Karpas-422 (cell line): ENCODE measurements around the gene SPTB. TPM values are rescaled to one million over a fixed set of nuclear protein-coding genes. Genes with fewer than 3 reads are reported as not detected.

Source experiments
- DNase-seq: peaks from one replicate; pipeline ENCODE4 v3.0.0-alpha.2; 2015
- H2AFZ ChIP-seq: fragments of 200-600 bp; sonication (generic); 2 replicates; pipeline ENCODE4 v1.6.1; 2014; ENCODE audit warnings: antibody characterized with exemption, low read length, mixed read lengths
- H3K27ac ChIP-seq: fragments of 200-600 bp; sonication (generic); 2 replicates; pipeline ENCODE4 v1.5.1; 2014; ENCODE audit warnings: mild to moderate bottlenecking, low read length, moderate library complexity
- H3K27me3 ChIP-seq: fragments of 200-600 bp; sonication (generic); 2 replicates; pipeline ENCODE4 v1.6.1; 2014; ENCODE audit warnings: low read length, mixed read lengths
- H3K36me3 ChIP-seq: fragments of 200-600 bp; sonication (generic); 2 replicates; pipeline ENCODE4 v1.6.1; 2014; ENCODE audit warnings: low read length, mixed read lengths; ENCODE audit not compliant: insufficient read depth
- H3K4me1 ChIP-seq: fragments of 200-600 bp; sonication (generic); 2 replicates; pipeline ENCODE4 v1.6.1; 2014; ENCODE audit warnings: mild to moderate bottlenecking, low read length, mixed read lengths
- H3K4me2 ChIP-seq: fragments of 200-600 bp; sonication (generic); 2 replicates; pipeline ENCODE4 v1.6.1; 2014; ENCODE audit warnings: low read length, low read depth, mild to moderate bottlenecking; ENCODE audit not compliant: poor library complexity, severe bottlenecking
- H3K4me3 ChIP-seq: fragments of 200-600 bp; sonication (generic); 2 replicates; pipeline ENCODE4 v1.5.1; 2014; ENCODE audit warnings: mild to moderate bottlenecking, antibody characterized with exemption, low read length, mixed read lengths
- H3K79me2 ChIP-seq: fragments of 200-600 bp; sonication (generic); 2 replicates; pipeline ENCODE4 v1.6.1; 2014; ENCODE audit warnings: mild to moderate bottlenecking, low read length, mixed read lengths
- H3K9ac ChIP-seq: fragments of 200-600 bp; sonication (generic); 2 replicates; pipeline ENCODE4 v1.6.0; 2014; ENCODE audit warnings: low read length
- H3K9me2 ChIP-seq: fragments of 200-600 bp; sonication (generic), shearing (Covaris generic); replicated peaks from 2 replicates; pipeline ENCODE4 v1.6.0; 2014; ENCODE audit warnings: mild to moderate bottlenecking, low read length, moderate library complexity; ENCODE audit not compliant: insufficient read depth
- H3K9me3 ChIP-seq: fragments of 300-700, 200-600 bp; sonication (generic); 2 replicates; pipeline ENCODE4 v1.6.1; 2014; ENCODE audit warnings: low read length, mixed read lengths
- H4K20me1 ChIP-seq: fragments of 200-600 bp; sonication (generic); 2 replicates; pipeline ENCODE4 v1.6.1; 2014; ENCODE audit warnings: mild to moderate bottlenecking, antibody characterized with exemption, low read length, low read depth; ENCODE audit not compliant: insufficient read depth
- total RNA-seq: library from RNA; depleted of rRNA; stranded (reverse); fragments of >200 nt; shearing (Covaris generic); gene quantifications from 2 replicates; pipeline ENCODE4 v1.2.3, GENCODE V29; 2014; ENCODE audit warnings: low replicate concordance

The SPTB gene
- total RNA-seq, 1 experiment from 2014 or later = not detected

DNA sequence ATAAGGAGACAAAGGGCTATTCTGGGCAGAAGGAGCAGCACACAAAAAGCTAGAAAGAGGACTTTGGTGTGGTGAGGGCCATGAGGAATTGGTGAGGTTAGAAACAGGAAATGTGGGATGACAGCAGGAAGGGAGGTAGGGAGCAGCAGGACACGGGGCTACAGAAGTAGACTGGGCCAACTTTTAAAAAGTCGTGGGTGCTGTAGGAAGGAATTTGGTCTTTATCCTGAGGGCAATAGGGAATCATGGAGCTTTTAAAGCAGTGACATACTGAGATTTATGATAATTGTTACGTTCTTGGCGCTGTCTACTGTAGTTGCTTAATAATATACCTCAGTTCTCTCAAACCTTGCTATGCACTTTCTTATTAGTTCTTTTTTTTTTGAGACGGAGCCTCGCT is 26.3 kb upstream of the SPTB start:
- Histone ChIP-seq H3K9me2 (no peaks in the 10 kb centered on the region), H3K9ac (no peak overlapping the region), H3K4me3 (no peak overlapping the region), H3K9me3 (no peaks in the 10 kb centered on the region), H4K20me1 (no peaks in the 10 kb centered on the region), H3K36me3 (no peaks in the 10 kb centered on the region), H3K27me3 (no peaks in the 10 kb centered on the region), H3K4me1 (no peaks in the 10 kb centered on the region), H3K4me2 (no peak overlapping the region), H3K79me2 (no peaks in the 10 kb centered on the region), H2AFZ (no peak overlapping the region), H3K27ac (no peak overlapping the region)
- DNase-seq = no peak

DNA sequence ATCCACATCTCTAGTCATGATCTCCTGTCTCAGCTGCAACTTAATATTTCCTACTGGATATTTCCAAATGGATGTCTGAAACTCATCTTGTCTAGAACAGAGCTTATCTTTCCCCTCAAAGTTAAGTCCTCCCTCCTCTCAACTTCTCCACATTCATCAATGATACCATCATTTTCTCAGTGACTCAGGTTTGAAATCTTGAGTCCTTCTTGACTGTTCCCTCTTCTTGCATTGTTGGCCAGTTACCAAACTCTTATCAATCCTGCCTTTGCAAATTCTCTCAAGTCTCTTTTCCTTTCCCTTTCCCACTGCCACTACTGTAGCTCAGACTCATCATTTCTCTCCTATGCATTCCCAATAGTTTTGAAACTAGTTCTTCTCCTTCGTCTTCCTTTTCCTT is 20.3 kb upstream of the SPTB start:
- no peaks in the 10 kb centered on the region for H3K79me2 ChIP-seq
- H3K4me2 ChIP-seq = no peak overlapping the region
- no peak overlapping the region for H3K27ac ChIP-seq
- no peaks in the 10 kb centered on the region for H3K9me2 ChIP-seq
- H3K9ac ChIP-seq = no peak overlapping the region
- DNase-seq = no peak
- no peaks in the 10 kb centered on the region for H3K27me3 ChIP-seq
- H3K36me3 ChIP-seq = no peaks in the 10 kb centered on the region
- H2AFZ ChIP-seq = no peak overlapping the region
- no peak overlapping the region for H3K4me3 ChIP-seq
- no peaks in the 10 kb centered on the region for H3K4me1 ChIP-seq
- H4K20me1 ChIP-seq = no peaks in the 10 kb centered on the region
- H3K9me3 ChIP-seq = no peaks in the 10 kb centered on the region

DNA sequence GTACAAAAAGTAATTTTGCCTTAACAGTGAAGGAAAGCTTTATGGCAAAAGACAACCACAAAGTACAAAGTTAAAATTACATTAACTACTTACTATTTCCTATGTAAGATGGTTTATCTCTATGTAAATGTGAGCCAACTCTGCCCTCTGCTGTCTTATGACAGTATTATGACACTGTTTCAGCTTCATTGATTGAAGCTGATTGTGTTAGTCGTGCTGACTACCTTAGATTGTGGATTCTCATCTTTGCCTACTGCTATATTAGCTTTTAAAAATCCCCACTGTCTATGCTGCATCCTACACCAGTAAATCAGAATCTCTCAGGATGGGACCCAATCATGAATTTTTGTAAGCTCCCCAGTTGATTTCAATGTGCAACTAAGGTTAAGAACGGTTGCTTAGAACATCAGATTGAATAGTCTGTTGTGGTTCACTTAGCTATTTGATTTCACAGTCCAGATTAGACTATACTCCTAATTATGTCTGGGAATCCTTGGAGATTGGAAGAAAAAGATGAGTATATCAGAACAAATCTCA is 12.2 kb upstream of the SPTB start:
- Histone ChIP-seq H2AFZ (no peak overlapping the region), H3K79me2 (no peaks in the 10 kb centered on the region), H3K4me1 (no peaks in the 10 kb centered on the region), H3K9ac (no peak overlapping the region), H4K20me1 (no peaks in the 10 kb centered on the region), H3K27me3 (no peaks in the 10 kb centered on the region), H3K4me2 (no peak overlapping the region), H3K27ac (no peak overlapping the region), H3K36me3 (no peaks in the 10 kb centered on the region), H3K9me3 (no peaks in the 10 kb centered on the region), H3K4me3 (no peak overlapping the region), H3K9me2 (no peaks in the 10 kb centered on the region)
- peak; percentile 88 for DNase-seq

- no peaks in the 10 kb centered on the region for H3K27me3 ChIP-seq
- no peak overlapping the region for H3K4me3 ChIP-seq
- H4K20me1 ChIP-seq = no peaks in the 10 kb centered on the region
- no peaks in the 10 kb centered on the region for H3K36me3 ChIP-seq
- no peak overlapping the region for H3K27ac ChIP-seq
- H3K9me3 ChIP-seq = no peaks in the 10 kb centered on the region
- H3K4me1 ChIP-seq = no peaks in the 10 kb centered on the region
- no peak overlapping the region for H3K4me2 ChIP-seq
- H3K9me2 ChIP-seq = no peaks in the 10 kb centered on the region
- H2AFZ ChIP-seq = no peak overlapping the region
- no peak for DNase-seq
- no peak overlapping the region for H3K9ac ChIP-seq
- no peaks in the 10 kb centered on the region for H3K79me2 ChIP-seq
Measured at GRCh38 chr14:64891173-64891838, 11.6 kb upstream of the SPTB start.

- no peaks in the 10 kb centered on the region for H3K4me1 ChIP-seq
Measured at GRCh38 chr14:64889352-64889751, 9.6 kb upstream of the SPTB start.

GRCh38 chr14:64885559-64885958 is 5.9 kb upstream of the SPTB start:
- H3K4me2 ChIP-seq = no peak overlapping the region
- peaks cover 4% of the 10 kb centered on the region for H3K4me1 ChIP-seq
- no peaks in the 10 kb centered on the region for H3K36me3 ChIP-seq
- no peaks in the 10 kb centered on the region for H3K9me3 ChIP-seq
- no peaks in the 10 kb centered on the region for H3K9me2 ChIP-seq
- no peak for DNase-seq
- no peaks in the 10 kb centered on the region for H3K27me3 ChIP-seq
- H3K9ac ChIP-seq = no peak overlapping the region
- no peaks in the 10 kb centered on the region for H3K79me2 ChIP-seq
- no peak overlapping the region for H3K27ac ChIP-seq
- no peak overlapping the region for H2AFZ ChIP-seq
- no peak overlapping the region for H3K4me3 ChIP-seq
- no peaks in the 10 kb centered on the region for H4K20me1 ChIP-seq

More at GRCh38 chr14:64889352-64889751, 9.6 kb upstream of the SPTB start:
- Histone ChIP-seq H4K20me1 (no peaks in the 10 kb centered on the region), H3K36me3 (no peaks in the 10 kb centered on the region), H3K27ac (no peak overlapping the region), H2AFZ (no peak overlapping the region), H3K79me2 (no peaks in the 10 kb centered on the region), H3K27me3 (no peaks in the 10 kb centered on the region), H3K9ac (no peak overlapping the region), H3K9me3 (no peaks in the 10 kb centered on the region), H3K9me2 (no peaks in the 10 kb centered on the region), H3K4me2 (no peak overlapping the region), H3K4me3 (no peak overlapping the region)
- DNase-seq = no peak

- peaks cover 9% of the 10 kb centered on the region for H3K4me1 ChIP-seq
- peak overlapping the region; percentile 71 for H3K4me3 ChIP-seq
- H3K27me3 ChIP-seq = no peaks in the 10 kb centered on the region
- no peak overlapping the region for H3K27ac ChIP-seq
- H4K20me1 ChIP-seq = no peaks in the 10 kb centered on the region
- H3K9ac ChIP-seq = peak overlapping the region; percentile 56
- no peaks in the 10 kb centered on the region for H3K36me3 ChIP-seq
- peak overlapping the region; percentile 91 for H3K4me2 ChIP-seq
- DNase-seq = peak; percentile 73
- peak overlapping the region; percentile 83 for H2AFZ ChIP-seq
- no peaks in the 10 kb centered on the region for H3K79me2 ChIP-seq
- no peaks in the 10 kb centered on the region for H3K9me3 ChIP-seq
- H3K9me2 ChIP-seq = no peaks in the 10 kb centered on the region
Measured at GRCh38 chr14:64880221-64881121, 764 bp upstream of the SPTB start.
